ENCODE results near the gene MFN2.
"Not testable (repeated sequence)": the region's sequence is repeated elsewhere in the genome, so short reads cannot be mapped to it uniquely, and the experiment has no call there.

The MFN2 gene

GRCh38 chr1:12001249-12001917 lies 21.1 kb downstream of the MFN2 start:
- no peak for FAIRE-seq

- FAIRE-seq, result no peak
Observed at GRCh38 chr1:12001996-12002493, 21.8 kb downstream of the MFN2 start.

- no peak for FAIRE-seq
Observed at GRCh38 chr1:12003762-12004161, 23.5 kb downstream of the MFN2 start.

- no peak for FAIRE-seq
Observed at GRCh38 chr1:12005488-12006166, 25.4 kb downstream of the MFN2 start.

GRCh38 chr1:12006167-12006921 lies 26.1 kb downstream of the MFN2 start:
- FAIRE-seq, result no peak

GRCh38 chr1:12007204-12007603 lies 27.0 kb downstream of the MFN2 start:
- FAIRE-seq, result no peak

- not testable (repeated sequence) for FAIRE-seq
Observed at GRCh38 chr1:12008355-12008754, 28.1 kb downstream of the MFN2 start.

GRCh38 chr1:12009318-12009947 lies 29.2 kb downstream of the MFN2 start:
- FAIRE-seq, result no peak

GRCh38 chr1:12010746-12011570 lies 30.7 kb downstream of the MFN2 start:
- FAIRE-seq, result no peak

GRCh38 chr1:12011998-12012397 lies 31.8 kb downstream of the MFN2 start:
- no peak for FAIRE-seq

GRCh38 chr1:12012560-12013316 lies 32.5 kb downstream of the MFN2 start:
- FAIRE-seq, result no peak

- no peak for FAIRE-seq
Observed at GRCh38 chr1:12014141-12014991, 34.1 kb downstream of the MFN2 start.

- FAIRE-seq, result no peak
Observed at GRCh38 chr1:12015001-12015491, 34.8 kb downstream of the MFN2 start.

- no peak for FAIRE-seq
Observed at GRCh38 chr1:12015499-12015898, 35.3 kb downstream of the MFN2 start.

GRCh38 chr1:12016182-12016581 lies 35.9 kb downstream of the MFN2 start:
- no peak for FAIRE-seq

GRCh38 chr1:12019858-12020509 lies 39.7 kb downstream of the MFN2 start:
- no peak for FAIRE-seq

GRCh38 chr1:12021616-12022015 lies 41.4 kb downstream of the MFN2 start:
- FAIRE-seq, result no peak

- FAIRE-seq, result no peak
Observed at GRCh38 chr1:12022036-12022435, 41.8 kb downstream of the MFN2 start.

GRCh38 chr1:12026586-12026985 lies 46.3 kb downstream of the MFN2 start:
- FAIRE-seq, result no peak

GRCh38 chr1:12028248-12028647 lies 48.0 kb downstream of the MFN2 start:
- no peak for FAIRE-seq

All from islet of Langerhans (tissue), 1 donor.